ENCODE data around the gene NHEJ1.

DNA sequence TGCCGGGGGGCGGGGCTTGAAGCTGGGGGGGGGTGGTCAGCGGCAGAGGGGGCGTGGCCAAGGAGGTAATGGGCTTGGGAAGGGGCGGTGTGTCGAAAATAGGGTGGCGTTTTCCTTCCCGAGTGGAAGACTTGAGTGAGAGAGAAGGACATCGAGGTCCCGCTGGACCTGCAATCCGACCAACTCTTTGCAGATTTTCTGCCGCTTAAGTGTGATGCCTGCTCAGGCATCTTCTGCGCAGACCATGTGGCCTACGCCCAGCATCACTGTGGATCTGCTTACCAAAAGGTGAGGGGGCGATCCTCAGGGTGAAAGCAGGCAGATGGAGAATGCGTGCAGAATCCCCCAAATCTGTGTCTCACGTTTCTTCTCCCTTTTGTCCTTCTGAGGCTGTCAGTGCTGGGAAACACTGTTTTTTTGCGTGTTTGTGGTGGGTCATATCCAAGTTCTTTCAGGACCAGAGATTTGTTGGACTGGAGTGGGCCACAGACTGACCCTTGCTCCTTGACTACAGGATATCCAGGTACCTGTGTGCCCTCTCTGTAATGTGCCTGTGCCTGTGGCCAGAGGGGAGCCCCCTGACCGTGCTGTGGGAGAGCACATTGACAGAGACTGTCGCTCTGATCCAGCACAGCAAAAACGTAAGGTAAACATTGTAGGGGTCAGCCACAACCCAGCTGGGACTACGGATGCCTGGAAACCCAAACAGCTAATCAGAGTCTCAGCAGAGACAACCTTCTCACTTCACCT lies 46.7 kb upstream of the NHEJ1 start:
- TF ChIP-seq POLR2A (IDR thresholded peaks at IDR 0.05; ENCODE audit: low read depth, low read length): no peak
- no peak for TF ChIP-seq POLR2AphosphoS5 (IDR thresholded peaks at IDR 0.05; ENCODE audit: low read depth, low read length)
- TF ChIP-seq POU2F2 (IDR thresholded peaks at IDR 0.05; ENCODE audit: low read depth, low read length): no peak
- no peak for TF ChIP-seq TAF1 (IDR thresholded peaks at IDR 0.05; ENCODE audit: low read depth, low read length)
- TF ChIP-seq SPI1 (IDR thresholded peaks at IDR 0.05; ENCODE audit: low read depth, low read length): no peak

Data from GM12891 (cell line).